ENCODE measurements around the gene NOS1AP. TPM values are rescaled to one million over a fixed set of nuclear protein-coding genes. Genes with fewer than 3 reads are reported as not detected.

NOS1AP gene
- total and polyA plus RNA-seq, 2 experiments from 2014 or later = 5.8 to 6.6 TPM

DNA sequence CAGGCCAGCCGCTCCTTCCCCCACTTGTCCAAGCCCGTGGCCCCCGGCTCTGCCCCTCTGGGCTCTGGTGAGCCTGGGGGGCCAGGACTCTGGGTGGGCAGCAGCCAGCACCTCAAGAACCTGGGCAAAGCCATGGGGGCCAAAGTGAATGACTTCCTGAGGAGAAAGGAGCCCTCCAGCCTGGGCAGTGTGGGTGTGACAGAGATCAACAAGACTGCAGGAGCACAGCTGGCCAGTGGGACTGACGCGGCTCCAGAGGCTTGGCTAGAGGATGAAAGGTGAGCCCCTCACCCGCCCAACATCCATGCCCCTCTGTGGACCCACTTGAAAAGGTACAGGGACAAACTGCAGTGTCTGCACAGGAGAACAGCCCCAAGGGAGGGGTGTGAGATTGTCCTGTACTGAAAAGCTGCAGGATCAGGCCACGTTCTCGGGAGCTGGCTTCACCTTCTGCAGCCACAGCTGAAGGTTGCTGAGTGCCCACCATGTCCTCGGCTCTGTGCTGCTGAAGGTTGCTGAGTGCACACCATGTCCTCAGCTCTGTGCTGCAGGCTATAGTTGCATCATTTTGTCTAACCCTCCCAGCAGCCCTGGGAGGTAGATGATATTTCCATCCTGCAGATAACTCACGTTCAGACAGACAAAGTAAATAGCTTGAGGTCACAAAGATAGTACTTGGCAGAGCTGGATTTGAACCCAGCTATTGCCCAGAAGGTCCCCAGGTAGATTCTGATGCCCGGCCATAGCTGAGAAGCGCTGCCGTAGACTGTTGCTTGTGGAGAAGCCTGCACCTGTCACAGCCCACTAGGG is 312.7 kb downstream of the NOS1AP start:
- H3F3A ChIP-seq (replicated peaks; ENCODE audit: low read depth) = no peaks in the 10 kb centered on the region
- no peaks in the 10 kb centered on the region for H3K27me3 ChIP-seq (ENCODE audit: insufficient read depth)
- no peak overlapping the region for H3K4me3 ChIP-seq
- peaks cover 6% of the 10 kb centered on the region for H3K4me1 Mint-ChIP-seq
- no peak for ATAC-seq
- TF ChIP-seq EZH2phosphoT487 (IDR thresholded peaks at IDR 0.05; ENCODE audit: unreplicated experiment) (no peak), POLR2AphosphoS5 (IDR thresholded peaks at IDR 0.05; ENCODE audit: low read depth) (no peak)
- no peak overlapping the region; the same call in 1 of the 2 replicates for H3K27ac Mint-ChIP-seq
- H3K4me3 Mint-ChIP-seq = no peak overlapping the region
- H3K4me2 ChIP-seq = no peak overlapping the region
- H3K9me2 ChIP-seq (ENCODE audit: insufficient read depth) = no peaks in the 10 kb centered on the region
- peaks cover 25% of the 10 kb centered on the region for H3K27me3 Mint-ChIP-seq (ENCODE audit: insufficient read depth, low read depth, poor library complexity)
- no peak overlapping the region for H3K27ac ChIP-seq (ENCODE audit: low read depth)
- no peaks in the 10 kb centered on the region for H3K9me3 Mint-ChIP-seq
- no peak overlapping the region for H2AFZ ChIP-seq
- H3K36me3 ChIP-seq (ENCODE audit: insufficient read depth) = no peaks in the 10 kb centered on the region
- H3K79me2 ChIP-seq (replicated peaks; ENCODE audit: insufficient read depth) = no peaks in the 10 kb centered on the region
- DNase-seq (ENCODE audit: low spot score) = no peak
- peaks cover 26% of the 10 kb centered on the region for H3K36me3 Mint-ChIP-seq (ENCODE audit: low read depth)
- no peaks in the 10 kb centered on the region for H4K20me1 ChIP-seq (replicated peaks; ENCODE audit: insufficient read depth)
- H3K4me1 ChIP-seq (ENCODE audit: insufficient read depth) = no peaks in the 10 kb centered on the region

- H3K4me1 ChIP-seq (ENCODE audit: insufficient read depth) = no peaks in the 10 kb centered on the region
- no peak overlapping the region for H3K4me2 ChIP-seq
- Mint-ChIP-seq H3K9me3 (no peaks in the 10 kb centered on the region), H3K4me1 (peaks cover 10% of the 10 kb centered on the region), H3K4me3 (no peak overlapping the region), H3K27ac (no peak overlapping the region; the same call in 1 of the 2 replicates), H3K27me3 (ENCODE audit: insufficient read depth, low read depth, poor library complexity) (peaks cover 25% of the 10 kb centered on the region), H3K36me3 (ENCODE audit: low read depth) (peaks cover 26% of the 10 kb centered on the region)
- no peaks in the 10 kb centered on the region for H3K36me3 ChIP-seq (ENCODE audit: insufficient read depth)
- ATAC-seq = no peak
- no peak overlapping the region for H3K4me3 ChIP-seq
- DNase-seq (ENCODE audit: low spot score) = no peak
- no peaks in the 10 kb centered on the region for H4K20me1 ChIP-seq (replicated peaks; ENCODE audit: insufficient read depth)
- H3F3A ChIP-seq (replicated peaks; ENCODE audit: low read depth) = no peaks in the 10 kb centered on the region
- H3K27me3 ChIP-seq (ENCODE audit: insufficient read depth) = no peaks in the 10 kb centered on the region
- no peak overlapping the region for H2AFZ ChIP-seq
- H3K9me2 ChIP-seq (ENCODE audit: insufficient read depth) = no peaks in the 10 kb centered on the region
- no peaks in the 10 kb centered on the region for H3K79me2 ChIP-seq (replicated peaks; ENCODE audit: insufficient read depth)
- H3K27ac ChIP-seq (ENCODE audit: low read depth) = no peak overlapping the region
- TF ChIP-seq JUNB (IDR thresholded peaks at IDR 0.05; ENCODE audit: unreplicated experiment) (no peak), REST (IDR thresholded peaks at IDR 0.05; ENCODE audit: unreplicated experiment) (no peak), STAT1 (IDR thresholded peaks at IDR 0.05; ENCODE audit: unreplicated experiment) (no peak), EZH2 (IDR thresholded peaks at IDR 0.05; ENCODE audit: low read depth, unreplicated experiment) (no peak), CREB1 (CRISPR knock-in tag; IDR thresholded peaks at IDR 0.05; ENCODE audit: low read depth) (no peak), ZNF331 (CRISPR knock-in tag; IDR thresholded peaks at IDR 0.05; ENCODE audit: low read depth) (no peak), EZH2phosphoT487 (IDR thresholded peaks at IDR 0.05; ENCODE audit: unreplicated experiment) (no peak), ZNF114 (CRISPR knock-in tag; IDR thresholded peaks at IDR 0.05) (no peak), ZNF462 (CRISPR knock-in tag; IDR thresholded peaks at IDR 0.05) (no peak), POLR2AphosphoS5 (IDR thresholded peaks at IDR 0.05; ENCODE audit: low read depth) (no peak), NANOG (IDR thresholded peaks at IDR 0.05; ENCODE audit: borderline replicate concordance) (no peak)
Measured at GRCh38 chr1:162383091-162383490, 313.6 kb downstream of the NOS1AP start.
